ENCODE measurements around the gene TMEM63C. TPM values are rescaled to one million over a fixed set of nuclear protein-coding genes. Genes with fewer than 3 reads are reported as not detected.

The TMEM63C gene
- total RNA-seq, 4 donors from 2014 or later = 0.08 to 0.13 (median 0.10) TPM; not detected in 1

GRCh38 chr14:77206261-77206824 lies 24.7 kb downstream of the TMEM63C start:
- Histone ChIP-seq H3K9me3 (no peaks in the 10 kb centered on the region), H3K36me3 (no peaks in the 10 kb centered on the region), H3K4me1 (no peaks in the 10 kb centered on the region), H3K4me3 (no peak overlapping the region), H3K27ac (no peak overlapping the region), H3K27me3 (peaks cover 41% of the 10 kb centered on the region)
- TF ChIP-seq CTCF (IDR thresholded peaks at IDR 0.05) (no peak), POLR2A (IDR thresholded peaks at IDR 0.05) (no peak), EP300 (IDR thresholded peaks at IDR 0.05) (no peak), POLR2AphosphoS5 (IDR thresholded peaks at IDR 0.05) (no peak)
- ATAC-seq = no peak
- 72% methylated on average over 2 of the region's 2 CpGs; no CpG with 5 or more reads in 1 of the 2 donors for WGBS, 2 donors (ENCODE audit: low coverage in 1 of 2)

GRCh38 chr14:77206877-77207389 lies 25.3 kb downstream of the TMEM63C start:
- 20% methylated on average over 2 of the region's 2 CpGs; no CpG with 5 or more reads in 1 of the 2 donors for WGBS, 2 donors (ENCODE audit: low coverage in 1 of 2)
- Histone ChIP-seq H3K4me3 (no peak overlapping the region), H3K9me3 (no peaks in the 10 kb centered on the region), H3K27me3 (peaks cover 35% of the 10 kb centered on the region), H3K4me1 (no peaks in the 10 kb centered on the region), H3K36me3 (no peaks in the 10 kb centered on the region), H3K27ac (no peak overlapping the region)
- no peak for ATAC-seq
- TF ChIP-seq CTCF (IDR thresholded peaks at IDR 0.05) (no peak), POLR2AphosphoS5 (IDR thresholded peaks at IDR 0.05) (no peak)

- Histone ChIP-seq H3K27ac (no peak overlapping the region), H3K36me3 (no peaks in the 10 kb centered on the region), H3K27me3 (peaks cover 38% of the 10 kb centered on the region), H3K9me3 (no peaks in the 10 kb centered on the region), H3K4me3 (no peak overlapping the region), H3K4me1 (no peaks in the 10 kb centered on the region)
- WGBS, 2 donors (ENCODE audit: low coverage in 1 of 2) = 28 to 39% methylated on average over 3 to 6 of the region's 10 CpGs
- no peak for ATAC-seq
- TF ChIP-seq POLR2AphosphoS5 (IDR thresholded peaks at IDR 0.05) (no peak), POLR2A (IDR thresholded peaks at IDR 0.05) (no peak), CTCF (IDR thresholded peaks at IDR 0.05) (no peak), EP300 (IDR thresholded peaks at IDR 0.05) (no peak)
Observed at GRCh38 chr14:77208291-77208978, 26.8 kb downstream of the TMEM63C start.

GRCh38 chr14:77208979-77209318 lies 27.4 kb downstream of the TMEM63C start:
- no peaks in the 10 kb centered on the region for H3K4me1 ChIP-seq
- H3K9me3 ChIP-seq = no peaks in the 10 kb centered on the region
- ATAC-seq = no peak
- no peaks in the 10 kb centered on the region for H3K36me3 ChIP-seq
- peaks cover 38% of the 10 kb centered on the region for H3K27me3 ChIP-seq
- TF ChIP-seq EP300 (IDR thresholded peaks at IDR 0.05) = no peak
- 36 to 40% methylated on average over 1 to 4 of the region's 5 CpGs for WGBS, 2 donors (ENCODE audit: low coverage in 1 of 2)
- H3K27ac ChIP-seq = no peak overlapping the region
- H3K4me3 ChIP-seq = no peak overlapping the region

GRCh38 chr14:77212097-77212870 lies 30.7 kb downstream of the TMEM63C start:
- Histone ChIP-seq H3K4me1 (no peaks in the 10 kb centered on the region), H3K36me3 (no peaks in the 10 kb centered on the region), H3K9me3 (no peaks in the 10 kb centered on the region), H3K27me3 (peaks cover 47% of the 10 kb centered on the region), H3K27ac (no peak overlapping the region), H3K4me3 (no peak overlapping the region)
- 75 to 82% methylated on average over 2 to 4 of the region's 4 CpGs for WGBS, 2 donors (ENCODE audit: low coverage in 1 of 2)
- ATAC-seq = no peak
- no peak for TF ChIP-seq POLR2AphosphoS5 (IDR thresholded peaks at IDR 0.05)
- TF ChIP-seq CTCF (IDR thresholded peaks at IDR 0.05) = no peak
- TF ChIP-seq POLR2A (IDR thresholded peaks at IDR 0.05) = no peak
- no peak for TF ChIP-seq EP300 (IDR thresholded peaks at IDR 0.05)
